HepG2 (cell line): Measurements from ENCODE around the gene KRTAP3-2. TPM values are rescaled to one million over a fixed set of nuclear protein-coding genes. Genes with fewer than 3 reads are reported as not detected.

Source experiments
- BHLHE40 ChIP-seq: IDR thresholded peaks from 2 replicates; pipeline ENCODE4 v1.6.1; 2011; ENCODE audit warnings: low read length, improper control_type of control experiment
- CREB3 ChIP-seq: sonication (generic); formaldehyde crosslinking; IDR thresholded peaks from 2 replicates; pipeline ENCODE4 v1.5.0; 2020; ENCODE audit warnings: missing genetic modification reagents
- HES4 ChIP-seq: sonication (generic); formaldehyde crosslinking; IDR thresholded peaks from 2 replicates; pipeline ENCODE4 v1.9.0; 2021; ENCODE audit warnings: mild to moderate bottlenecking, missing genetic modification reagents, borderline replicate concordance
- ISX ChIP-seq: sonication (generic); formaldehyde crosslinking; conservative IDR thresholded peaks from 2 replicates; pipeline ENCODE4 v1.5.0; 2020; ENCODE audit warnings: missing genetic modification reagents
- JARID2 ChIP-seq: sonication (generic); formaldehyde crosslinking; IDR thresholded peaks from 2 replicates; pipeline ENCODE4 v1.8.1; 2023; ENCODE audit warnings: missing genetic modification reagents, inconsistent platforms; ENCODE audit not compliant: insufficient replicate concordance
- KLF12 ChIP-seq: sonication (generic); formaldehyde crosslinking; IDR thresholded peaks from 2 replicates; pipeline ENCODE4 v1.4.0; 2020; ENCODE audit warnings: missing genetic modification reagents, borderline replicate concordance
- KLF13 ChIP-seq: sonication (generic); formaldehyde crosslinking; IDR thresholded peaks from 2 replicates; pipeline ENCODE4 v1.4.0; 2020; ENCODE audit warnings: mild to moderate bottlenecking, missing genetic modification reagents
- RXRB ChIP-seq: IDR thresholded peaks from 2 replicates; pipeline ENCODE4 v1.6.1; 2016; ENCODE audit warnings: borderline replicate concordance, missing genetic modification reagents, missing compliant biosample characterization
- SMAD3 ChIP-seq: sonication (generic); formaldehyde crosslinking; IDR thresholded peaks from 2 replicates; pipeline ENCODE4 v1.4.0; 2020; ENCODE audit warnings: missing genetic modification reagents
- SMC3 ChIP-seq: IDR thresholded peaks from 2 replicates; pipeline ENCODE4 v1.6.1; 2011; ENCODE audit warnings: low read length, improper control_type of control experiment
- SMYD3 ChIP-seq: sonication (generic); formaldehyde crosslinking; IDR thresholded peaks from 2 replicates; pipeline ENCODE4 v1.8.1; 2023; ENCODE audit warnings: mild to moderate bottlenecking, missing genetic modification reagents
- STAG1 ChIP-seq: sonication (generic); formaldehyde crosslinking; IDR thresholded peaks from 2 replicates; pipeline ENCODE4 v1.4.0; 2020; ENCODE audit warnings: missing genetic modification reagents
- TAF1 ChIP-seq: sonication (generic); formaldehyde crosslinking; IDR thresholded peaks from 2 replicates; pipeline ENCODE4 v1.4.0; 2020; ENCODE audit warnings: missing genetic modification reagents
- TCF7L2 ChIP-seq: IDR thresholded peaks from 2 replicates; pipeline ENCODE4 v1.6.1; 2011; ENCODE audit warnings: mild to moderate bottlenecking, low read depth, low read length, moderate library complexity
- THYN1 ChIP-seq: sonication (generic); formaldehyde crosslinking; IDR thresholded peaks from 2 replicates; pipeline ENCODE4 v1.8.1; 2023; ENCODE audit warnings: low read depth, mild to moderate bottlenecking, moderate library complexity, missing genetic modification reagents, borderline replicate concordance
- TSC22D2 ChIP-seq: sonication (generic); formaldehyde crosslinking; IDR thresholded peaks from 2 replicates; pipeline ENCODE4 v1.5.1; 2020; ENCODE audit warnings: missing genetic modification reagents, mild to moderate bottlenecking, borderline replicate concordance
- ZNF317 ChIP-seq: sonication (generic); formaldehyde crosslinking; IDR thresholded peaks from 2 replicates; pipeline ENCODE4 v1.5.0; 2020; ENCODE audit warnings: mild to moderate bottlenecking, missing genetic modification reagents
- ZNF430 ChIP-seq: sonication (generic); formaldehyde crosslinking; IDR thresholded peaks from 2 replicates; pipeline ENCODE4 v1.9.0; 2021; ENCODE audit warnings: mild to moderate bottlenecking, missing genetic modification reagents
- ZNF510 ChIP-seq: sonication (generic); formaldehyde crosslinking; IDR thresholded peaks from 2 replicates; pipeline ENCODE4 v1.4.0; 2020; ENCODE audit warnings: low read depth, mild to moderate bottlenecking, missing genetic modification reagents
- ZNF619 ChIP-seq: sonication (generic); formaldehyde crosslinking; IDR thresholded peaks from 2 replicates; pipeline ENCODE4 v1.4.0; 2020; ENCODE audit warnings: mild to moderate bottlenecking, missing genetic modification reagents
- ZNF790 ChIP-seq: sonication (generic); formaldehyde crosslinking; IDR thresholded peaks from 2 replicates; pipeline ENCODE4 v1.8.0; 2022; ENCODE audit warnings: missing genetic modification reagents, mild to moderate bottlenecking, borderline replicate concordance
- ZSCAN20 ChIP-seq: sonication (generic); formaldehyde crosslinking; IDR thresholded peaks from 2 replicates; pipeline ENCODE4 v1.4.0; 2020; ENCODE audit warnings: missing genetic modification reagents, mild to moderate bottlenecking, borderline replicate concordance
- polyA plus RNA-seq, 8 experiments: library from polyadenylated mRNA; depleted of rRNA in 3 of 8; stranded (reverse) in 7 of 8; unstranded in 1 of 8; fragments of >200 nt; fragmentation: Illumina TruSeq in 4 of 8; extraction: Trizol in 4 of 8; gene quantifications; 2 replicates each; pipeline versions ENCODE4 v1.2.1 to v1.2.3, GENCODE V29; 2011 to 2016; ENCODE audit warnings: low read depth in 4 of 8, missing spikeins in 1 of 8, mixed read lengths in 1 of 8; ENCODE audit not compliant: insufficient read depth in 1 of 8
- total RNA-seq, 5 experiments: library from RNA; depleted of rRNA; stranded (reverse); fragments of >200 nt; fragmentation: Illumina TruSeq; extraction: Trizol; gene quantifications; 2 replicates each; pipeline ENCODE4 v1.2.3, GENCODE V29; 2016; ENCODE audit warnings: low read depth in 1 of 5
- TF ChIP-seq, protein P1 (sequence below): sonication (generic); formaldehyde crosslinking; IDR thresholded peaks from 2 replicates; pipeline ENCODE4 v1.5.1; 2020; ENCODE audit warnings: mild to moderate bottlenecking, missing genetic modification reagents, moderate library complexity
- TF ChIP-seq, protein P2 (sequence below): sonication (generic); formaldehyde crosslinking; IDR thresholded peaks from 2 replicates; pipeline ENCODE4 v1.4.0; 2020; ENCODE audit warnings: missing genetic modification reagents, borderline replicate concordance

KRTAP3-2 gene
- total and polyA plus RNA-seq, 2 of the 13 experiments (the other 11 are each of a cell fraction or from before 2014, with no cell fraction given): not detected

- TF ChIP-seq CREB3 (CRISPR knock-in tag): no peak
- TF ChIP-seq ISX: no peak
- TF ChIP-seq ZNF790 (CRISPR knock-in tag): no peak
- TF ChIP-seq ZNF510 (CRISPR knock-in tag): no peak
- peak; percentile 99 for TF ChIP-seq TCF7L2
- TF ChIP-seq ZNF317 (CRISPR knock-in tag): peak; percentile 99
- peak; percentile 83 for TF ChIP-seq ZNF430 (CRISPR knock-in tag)
- peak; percentile 90; the same call in 1 of the 2 replicates for TF ChIP-seq SMYD3 (CRISPR knock-in tag)
- peak; percentile 99 for TF ChIP-seq SMAD3 (CRISPR knock-in tag)
- peak; percentile 41; the same call in 1 of the 2 replicates for TF ChIP-seq ZSCAN20 (CRISPR knock-in tag)
- TF ChIP-seq TSC22D2 (CRISPR knock-in tag): 0 out of 2 replicates have a peak, but pooled peaks have one; percentile 78
- TF ChIP-seq, protein P1, sequence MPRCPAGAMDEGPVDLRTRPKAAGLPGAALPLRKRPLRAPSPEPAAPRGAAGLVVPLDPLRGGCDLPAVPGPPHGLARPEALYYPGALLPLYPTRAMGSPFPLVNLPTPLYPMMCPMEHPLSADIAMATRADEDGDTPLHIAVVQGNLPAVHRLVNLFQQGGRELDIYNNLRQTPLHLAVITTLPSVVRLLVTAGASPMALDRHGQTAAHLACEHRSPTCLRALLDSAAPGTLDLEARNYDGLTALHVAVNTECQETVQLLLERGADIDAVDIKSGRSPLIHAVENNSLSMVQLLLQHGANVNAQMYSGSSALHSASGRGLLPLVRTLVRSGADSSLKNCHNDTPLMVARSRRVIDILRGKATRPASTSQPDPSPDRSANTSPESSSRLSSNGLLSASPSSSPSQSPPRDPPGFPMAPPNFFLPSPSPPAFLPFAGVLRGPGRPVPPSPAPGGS: 0 out of 2 replicates have a peak, but pooled peaks have one; percentile 79
- no peak for TF ChIP-seq THYN1 (CRISPR knock-in tag)
- TF ChIP-seq JARID2 (CRISPR knock-in tag): no peak
- TF ChIP-seq ZNF619: no peak
- peak; percentile 69 for TF ChIP-seq SMC3
- TF ChIP-seq KLF12 (CRISPR knock-in tag): 0 out of 2 replicates have a peak, but pooled peaks have one; percentile 20
- TF ChIP-seq RXRB: peak; percentile 99
- TF ChIP-seq, protein P2, sequence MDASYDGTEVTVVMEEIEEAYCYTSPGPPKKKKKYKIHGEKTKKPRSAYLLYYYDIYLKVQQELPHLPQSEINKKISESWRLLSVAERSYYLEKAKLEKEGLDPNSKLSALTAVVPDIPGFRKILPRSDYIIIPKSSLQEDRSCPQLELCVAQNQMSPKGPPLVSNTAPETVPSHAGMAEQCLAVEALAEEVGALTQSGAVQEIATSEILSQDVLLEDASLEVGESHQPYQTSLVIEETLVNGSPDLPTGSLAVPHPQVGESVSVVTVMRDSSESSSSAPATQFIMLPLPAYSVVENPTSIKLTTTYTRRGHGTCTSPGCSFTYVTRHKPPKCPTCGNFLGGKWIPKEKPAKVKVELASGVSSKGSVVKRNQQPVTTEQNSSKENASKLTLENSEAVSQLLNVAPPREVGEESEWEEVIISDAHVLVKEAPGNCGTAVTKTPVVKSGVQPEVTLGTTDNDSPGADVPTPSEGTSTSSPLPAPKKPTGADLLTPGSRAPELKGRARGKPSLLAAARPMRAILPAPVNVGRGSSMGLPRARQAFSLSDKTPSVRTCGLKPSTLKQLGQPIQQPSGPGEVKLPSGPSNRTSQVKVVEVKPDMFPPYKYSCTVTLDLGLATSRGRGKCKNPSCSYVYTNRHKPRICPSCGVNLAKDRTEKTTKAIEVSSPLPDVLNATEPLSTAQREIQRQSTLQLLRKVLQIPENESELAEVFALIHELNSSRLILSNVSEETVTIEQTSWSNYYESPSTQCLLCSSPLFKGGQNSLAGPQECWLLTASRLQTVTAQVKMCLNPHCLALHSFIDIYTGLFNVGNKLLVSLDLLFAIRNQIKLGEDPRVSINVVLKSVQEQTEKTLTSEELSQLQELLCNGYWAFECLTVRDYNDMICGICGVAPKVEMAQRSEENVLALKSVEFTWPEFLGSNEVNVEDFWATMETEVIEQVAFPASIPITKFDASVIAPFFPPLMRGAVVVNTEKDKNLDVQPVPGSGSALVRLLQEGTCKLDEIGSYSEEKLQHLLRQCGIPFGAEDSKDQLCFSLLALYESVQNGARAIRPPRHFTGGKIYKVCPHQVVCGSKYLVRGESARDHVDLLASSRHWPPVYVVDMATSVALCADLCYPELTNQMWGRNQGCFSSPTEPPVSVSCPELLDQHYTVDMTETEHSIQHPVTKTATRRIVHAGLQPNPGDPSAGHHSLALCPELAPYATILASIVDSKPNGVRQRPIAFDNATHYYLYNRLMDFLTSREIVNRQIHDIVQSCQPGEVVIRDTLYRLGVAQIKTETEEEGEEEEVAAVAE (CRISPR knock-in tag): peak; percentile 67; the same call in 1 of the 2 replicates
- TF ChIP-seq TAF1 (CRISPR knock-in tag): no peak; the same call in 1 of the 2 replicates
- peak; percentile 43 for TF ChIP-seq STAG1 (CRISPR knock-in tag)
- no peak for TF ChIP-seq KLF13 (CRISPR knock-in tag)
- TF ChIP-seq BHLHE40: peak; percentile 47; the same call in 1 of the 2 replicates
- TF ChIP-seq HES4 (CRISPR knock-in tag): no peak
Observed at GRCh38 chr17:40956401-40957254, 43.1 kb downstream of the KRTAP3-2 start (continued).
